GM19468 (cell line): Measurements from ENCODE around the gene EIF3F.
"Not testable (repeated sequence)": the region's sequence is repeated elsewhere in the genome, so short reads cannot be mapped to it uniquely, and the experiment has no call there.

Source experiments
- ATAC-seq: cut with Tn5 transposase; IDR thresholded peaks from one replicate; pipeline ENCODE4 v1.9.1; 2021; ENCODE audit warnings: mild to moderate bottlenecking, moderate library complexity, moderate number of reproducible peaks; ENCODE audit not compliant: unreplicated experiment; ENCODE audit errors: extremely low read depth

Gene EIF3F

GRCh38 chr11:7983832-7984590 is 3.1 kb upstream of the EIF3F start:
- no peak for ATAC-seq

GRCh38 chr11:7987560-7987883 is 385 bp downstream of the EIF3F start:
- ATAC-seq = not testable (repeated sequence)

- ATAC-seq = no peak
Observed at GRCh38 chr11:7994581-7995278, 7.6 kb downstream of the EIF3F start.

GRCh38 chr11:7999795-8000194 is 12.7 kb downstream of the EIF3F start:
- ATAC-seq = no peak

- no peak for ATAC-seq
Observed at GRCh38 chr11:8000390-8000789, 13.3 kb downstream of the EIF3F start.

- no peak for ATAC-seq
Observed at GRCh38 chr11:8002676-8003075, 15.5 kb downstream of the EIF3F start.

- no peak for ATAC-seq
Observed at GRCh38 chr11:8003187-8003586, 16.1 kb downstream of the EIF3F start.

- no peak for ATAC-seq
Observed at GRCh38 chr11:8004008-8004407, 16.9 kb downstream of the EIF3F start.

- no peak for ATAC-seq
Observed at GRCh38 chr11:8005556-8005955, 18.4 kb downstream of the EIF3F start.

GRCh38 chr11:8006349-8006977 is 19.3 kb downstream of the EIF3F start:
- ATAC-seq = no peak

- no peak for ATAC-seq
Observed at GRCh38 chr11:8008212-8008611, 21.1 kb downstream of the EIF3F start.

- no peak for ATAC-seq
Observed at GRCh38 chr11:8009856-8010255, 22.7 kb downstream of the EIF3F start.

GRCh38 chr11:8011371-8011770 is 24.2 kb downstream of the EIF3F start:
- no peak for ATAC-seq

GRCh38 chr11:8011981-8012444 is 24.9 kb downstream of the EIF3F start:
- ATAC-seq = no peak

GRCh38 chr11:8013833-8014232 is 26.7 kb downstream of the EIF3F start:
- ATAC-seq = no peak

- ATAC-seq = no peak
Observed at GRCh38 chr11:8015753-8016239, 28.7 kb downstream of the EIF3F start.

- no peak for ATAC-seq
Observed at GRCh38 chr11:8016440-8016839, 29.3 kb downstream of the EIF3F start.

- ATAC-seq = no peak
Observed at GRCh38 chr11:8017071-8017470, 29.9 kb downstream of the EIF3F start.

GRCh38 chr11:8017894-8018483 is 30.9 kb downstream of the EIF3F start:
- no peak for ATAC-seq

GRCh38 chr11:8018484-8019313 is 31.6 kb downstream of the EIF3F start:
- no peak for ATAC-seq
